Stimulated activated naive CD8-positive, alpha-beta T cell treated with anti-CD3 and anti-CD28 coated beads, Interleukin-15, Interleukin-2, amounts not matched to agents 100 ng/mL and 50 ng/mL, for 24 hours (primary cell): ENCODE measurements around the gene CD33.
"Not testable (repeated sequence)": the region's sequence is repeated elsewhere in the genome, so short reads cannot be mapped to it uniquely, and the experiment has no call there.

Source experiments
- H3K27ac Mint-ChIP-seq: one replicate; pipeline ENCODE4 v1.8.0; 2021; ENCODE audit warnings: mild to moderate bottlenecking, mixed read lengths
- H3K27me3 Mint-ChIP-seq: one replicate; pipeline ENCODE4 v1.8.0; 2021; ENCODE audit warnings: mixed read lengths
- H3K36me3 Mint-ChIP-seq: one replicate; pipeline ENCODE4 v1.8.0; 2021; ENCODE audit warnings: low read depth, mixed read lengths
- H3K4me1 Mint-ChIP-seq: one replicate; pipeline ENCODE4 v1.8.0; 2021; ENCODE audit warnings: low read depth, mixed read lengths
- H3K4me3 Mint-ChIP-seq: one replicate; pipeline ENCODE4 v1.8.0; 2021; ENCODE audit warnings: mild to moderate bottlenecking, mixed read lengths
- H3K9me3 Mint-ChIP-seq: one replicate; pipeline ENCODE4 v1.8.0; 2021; ENCODE audit warnings: mixed read lengths

Gene CD33

GRCh38 chr19:51224898-51225393 lies at the start of gene CD33:
Gene CD33, plus strand, starts transcription at chr19:51225080. Its CDS starts 39 bp downstream, at chr19:51225119.
- H3K27ac Mint-ChIP-seq, H3K36me3 Mint-ChIP-seq: not testable (repeated sequence)
- peak within 1 kb of the TSS; percentile 28 for H3K4me3 Mint-ChIP-seq

GRCh38 chr19:51179256-51179655 lies 45.6 kb upstream of the CD33 start:
- H3K27me3 Mint-ChIP-seq, result peaks cover 9% of the 10 kb centered on the region
- H3K4me1 Mint-ChIP-seq, result no peaks in the 10 kb centered on the region
- H3K4me3 Mint-ChIP-seq, result no peak overlapping the region
- no peak overlapping the region for H3K27ac Mint-ChIP-seq
- H3K36me3 Mint-ChIP-seq, result no peaks in the 10 kb centered on the region
- no peaks in the 10 kb centered on the region for H3K9me3 Mint-ChIP-seq

More at GRCh38 chr19:51224898-51225393, at the start of gene CD33:
- peaks cover 55% of the 10 kb centered on the region for H3K27me3 Mint-ChIP-seq
- H3K9me3 Mint-ChIP-seq, H3K4me1 Mint-ChIP-seq: not testable (repeated sequence)

- H3K9me3 Mint-ChIP-seq, result no peaks in the 10 kb centered on the region
- H3K27ac Mint-ChIP-seq, result no peak overlapping the region
- peaks cover 16% of the 10 kb centered on the region for H3K27me3 Mint-ChIP-seq
- no peaks in the 10 kb centered on the region for H3K36me3 Mint-ChIP-seq
- H3K4me3 Mint-ChIP-seq, result no peak overlapping the region
- H3K4me1 Mint-ChIP-seq, result no peaks in the 10 kb centered on the region
Measured at GRCh38 chr19:51181377-51181912, 43.4 kb upstream of the CD33 start.

GRCh38 chr19:51181913-51182419 lies 42.9 kb upstream of the CD33 start:
- H3K9me3 Mint-ChIP-seq, result no peaks in the 10 kb centered on the region
- no peaks in the 10 kb centered on the region for H3K4me1 Mint-ChIP-seq
- H3K4me3 Mint-ChIP-seq, result peak overlapping the region; percentile 26
- no peaks in the 10 kb centered on the region for H3K36me3 Mint-ChIP-seq
- H3K27me3 Mint-ChIP-seq, result peaks cover 16% of the 10 kb centered on the region
- H3K27ac Mint-ChIP-seq, result no peak overlapping the region

- H3K27ac Mint-ChIP-seq, result no peak overlapping the region
Measured at GRCh38 chr19:51183629-51184028, 41.3 kb upstream of the CD33 start.

GRCh38 chr19:51185069-51185867 lies 39.6 kb upstream of the CD33 start:
- Mint-ChIP-seq H3K27ac (no peak overlapping the region), H3K36me3 (no peaks in the 10 kb centered on the region)

More at GRCh38 chr19:51183629-51184028, 41.3 kb upstream of the CD33 start:
- peaks cover 16% of the 10 kb centered on the region for H3K27me3 Mint-ChIP-seq
- no peak overlapping the region for H3K4me3 Mint-ChIP-seq
- H3K9me3 Mint-ChIP-seq, result no peaks in the 10 kb centered on the region
- H3K36me3 Mint-ChIP-seq, result no peaks in the 10 kb centered on the region
- H3K4me1 Mint-ChIP-seq, result no peaks in the 10 kb centered on the region

GRCh38 chr19:51185868-51186215 lies 39.0 kb upstream of the CD33 start:
- Mint-ChIP-seq H3K9me3 (no peaks in the 10 kb centered on the region), H3K27ac (no peak overlapping the region), H3K36me3 (no peaks in the 10 kb centered on the region), H3K27me3 (peaks cover 16% of the 10 kb centered on the region), H3K4me3 (no peak overlapping the region), H3K4me1 (no peaks in the 10 kb centered on the region)

More at GRCh38 chr19:51185069-51185867, 39.6 kb upstream of the CD33 start:
- no peaks in the 10 kb centered on the region for H3K9me3 Mint-ChIP-seq
- no peaks in the 10 kb centered on the region for H3K4me1 Mint-ChIP-seq
- H3K4me3 Mint-ChIP-seq, result no peak overlapping the region
- H3K27me3 Mint-ChIP-seq, result peaks cover 16% of the 10 kb centered on the region

- peaks cover 16% of the 10 kb centered on the region for H3K27me3 Mint-ChIP-seq
- H3K4me3 Mint-ChIP-seq, result no peak overlapping the region
- no peaks in the 10 kb centered on the region for H3K9me3 Mint-ChIP-seq
- no peaks in the 10 kb centered on the region for H3K4me1 Mint-ChIP-seq
- no peak overlapping the region for H3K27ac Mint-ChIP-seq
- H3K36me3 Mint-ChIP-seq, result no peaks in the 10 kb centered on the region
Measured at GRCh38 chr19:51186323-51186722, 38.6 kb upstream of the CD33 start.

- Mint-ChIP-seq H3K4me3 (no peak overlapping the region), H3K9me3 (no peaks in the 10 kb centered on the region), H3K36me3 (no peaks in the 10 kb centered on the region), H3K27me3 (peaks cover 16% of the 10 kb centered on the region), H3K4me1 (no peaks in the 10 kb centered on the region), H3K27ac (no peak overlapping the region)
Measured at GRCh38 chr19:51187395-51188226, 37.3 kb upstream of the CD33 start.

GRCh38 chr19:51188227-51188559 lies 36.7 kb upstream of the CD33 start:
- H3K4me3 Mint-ChIP-seq, result no peak overlapping the region
- no peaks in the 10 kb centered on the region for H3K9me3 Mint-ChIP-seq
- no peaks in the 10 kb centered on the region for H3K4me1 Mint-ChIP-seq
- no peaks in the 10 kb centered on the region for H3K36me3 Mint-ChIP-seq
- H3K27ac Mint-ChIP-seq, result no peak overlapping the region
- peaks cover 16% of the 10 kb centered on the region for H3K27me3 Mint-ChIP-seq

- Mint-ChIP-seq H3K27ac (no peak overlapping the region), H3K4me3 (no peak overlapping the region), H3K27me3 (no peaks in the 10 kb centered on the region), H3K36me3 (no peaks in the 10 kb centered on the region), H3K4me1 (peaks cover 6% of the 10 kb centered on the region), H3K9me3 (no peaks in the 10 kb centered on the region)
Measured at GRCh38 chr19:51192689-51193088, 32.2 kb upstream of the CD33 start.

GRCh38 chr19:51194527-51195315 lies 30.2 kb upstream of the CD33 start:
- Mint-ChIP-seq H3K4me1 (peaks cover 6% of the 10 kb centered on the region), H3K27ac (no peak overlapping the region), H3K27me3 (no peaks in the 10 kb centered on the region), H3K4me3 (no peak overlapping the region), H3K36me3 (no peaks in the 10 kb centered on the region), H3K9me3 (no peaks in the 10 kb centered on the region)

- Mint-ChIP-seq H3K36me3 (no peaks in the 10 kb centered on the region), H3K27ac (no peak overlapping the region), H3K4me1 (peaks cover 6% of the 10 kb centered on the region), H3K9me3 (no peaks in the 10 kb centered on the region), H3K27me3 (no peaks in the 10 kb centered on the region), H3K4me3 (no peak overlapping the region)
Measured at GRCh38 chr19:51195316-51195586, 29.6 kb upstream of the CD33 start.

GRCh38 chr19:51195616-51196015 lies 29.3 kb upstream of the CD33 start:
- Mint-ChIP-seq H3K4me1 (peaks cover 6% of the 10 kb centered on the region), H3K9me3 (no peaks in the 10 kb centered on the region), H3K27ac (no peak overlapping the region), H3K36me3 (no peaks in the 10 kb centered on the region), H3K4me3 (no peak overlapping the region), H3K27me3 (peaks cover 2% of the 10 kb centered on the region)
